ENCODE measurements around the gene PCSK6. TPM values are rescaled to one million over a fixed set of nuclear protein-coding genes. Genes with fewer than 3 reads are reported as not detected.

The PCSK6 gene
- total and polyA plus RNA-seq, 9 donors, result 3.8 to 26.0 (median 13.0) TPM

DNA sequence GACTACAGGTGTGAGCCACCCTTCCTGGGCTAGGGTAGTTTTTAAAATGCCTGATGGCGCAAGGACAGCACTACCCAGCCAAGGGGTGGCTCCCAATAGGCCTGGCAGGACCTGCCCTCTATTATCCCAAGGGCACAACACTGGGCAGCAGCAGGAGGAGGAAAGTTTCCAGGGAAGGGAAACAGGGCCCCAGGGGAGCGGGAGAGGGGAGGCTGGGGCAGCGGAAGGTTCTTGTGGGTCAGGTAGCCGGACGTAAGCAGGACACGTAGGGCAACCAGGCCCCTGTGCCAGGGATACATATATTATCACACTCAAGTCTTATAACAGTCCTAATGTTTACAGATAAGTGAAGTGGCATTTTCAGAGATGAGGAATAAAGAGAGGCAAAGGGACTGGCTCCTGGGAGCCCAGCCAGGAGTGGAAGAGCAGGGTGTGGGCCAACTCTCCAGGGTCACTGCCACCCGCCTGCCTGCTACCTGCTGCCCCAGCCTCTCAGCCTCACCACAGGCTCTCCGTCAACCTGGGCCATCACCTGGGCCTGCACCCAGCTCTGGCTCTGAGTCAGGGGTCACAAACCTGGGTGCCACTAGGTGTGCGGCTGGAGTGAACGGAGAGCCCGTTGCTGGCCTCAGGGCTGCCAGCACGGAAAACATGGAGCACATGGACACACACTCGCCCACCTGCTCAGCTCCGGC is 121.3 kb downstream of the PCSK6 start:
- TF ChIP-seq, protein P1, sequence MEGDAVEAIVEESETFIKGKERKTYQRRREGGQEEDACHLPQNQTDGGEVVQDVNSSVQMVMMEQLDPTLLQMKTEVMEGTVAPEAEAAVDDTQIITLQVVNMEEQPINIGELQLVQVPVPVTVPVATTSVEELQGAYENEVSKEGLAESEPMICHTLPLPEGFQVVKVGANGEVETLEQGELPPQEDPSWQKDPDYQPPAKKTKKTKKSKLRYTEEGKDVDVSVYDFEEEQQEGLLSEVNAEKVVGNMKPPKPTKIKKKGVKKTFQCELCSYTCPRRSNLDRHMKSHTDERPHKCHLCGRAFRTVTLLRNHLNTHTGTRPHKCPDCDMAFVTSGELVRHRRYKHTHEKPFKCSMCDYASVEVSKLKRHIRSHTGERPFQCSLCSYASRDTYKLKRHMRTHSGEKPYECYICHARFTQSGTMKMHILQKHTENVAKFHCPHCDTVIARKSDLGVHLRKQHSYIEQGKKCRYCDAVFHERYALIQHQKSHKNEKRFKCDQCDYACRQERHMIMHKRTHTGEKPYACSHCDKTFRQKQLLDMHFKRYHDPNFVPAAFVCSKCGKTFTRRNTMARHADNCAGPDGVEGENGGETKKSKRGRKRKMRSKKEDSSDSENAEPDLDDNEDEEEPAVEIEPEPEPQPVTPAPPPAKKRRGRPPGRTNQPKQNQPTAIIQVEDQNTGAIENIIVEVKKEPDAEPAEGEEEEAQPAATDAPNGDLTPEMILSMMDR (IDR thresholded peaks at IDR 0.05), result no peak
- no peak for TF ChIP-seq POLR2A (IDR thresholded peaks at IDR 0.05)

GRCh38 chr15:101366853-101367252 is 122.7 kb downstream of the PCSK6 start:
- H3K27me3 ChIP-seq, result no peaks in the 10 kb centered on the region
- intact Hi-C loops (cut with DNase I), result no loop called here
- TF ChIP-seq, protein P1 (IDR thresholded peaks at IDR 0.05), result no peak
- TF ChIP-seq EP300 (IDR thresholded peaks at IDR 0.05) (no peak), POLR2A (IDR thresholded peaks at IDR 0.05) (no peak)
- no peak for DNase-seq
- H3K4me3 ChIP-seq, result no peak overlapping the region
- H3K9me3 ChIP-seq, result no peaks in the 10 kb centered on the region
- H3K4me1 ChIP-seq (ENCODE audit: insufficient read depth), result no peaks in the 10 kb centered on the region
- H3K27ac ChIP-seq, result no peak overlapping the region
- whole genome bisulfite sequencing, 3 donors, result 44 to 48% (median 47%) methylated on average over 3 of the region's 3 CpGs
- H3K36me3 ChIP-seq, result no peaks in the 10 kb centered on the region

More for the DNA sequence above, 121.3 kb downstream of the PCSK6 start:
- no peak overlapping the region for H3K27ac ChIP-seq
- H3K4me3 ChIP-seq, result no peak overlapping the region
- H3K36me3 ChIP-seq, result no peaks in the 10 kb centered on the region
- H3K9me3 ChIP-seq, result no peaks in the 10 kb centered on the region
- H3K27me3 ChIP-seq, result no peaks in the 10 kb centered on the region
- DNase-seq, result no peak
- H3K4me1 ChIP-seq (ENCODE audit: insufficient read depth), result no peaks in the 10 kb centered on the region
- 94 to 95% (median 95%) methylated on average over 14 of the region's 14 CpGs for WGBS, 3 donors
- intact Hi-C loops (cut with DNase I), result no loop called here

- no peak for DNase-seq
- Histone ChIP-seq H3K4me1 (ENCODE audit: insufficient read depth) (no peaks in the 10 kb centered on the region), H3K27ac (no peak overlapping the region), H3K36me3 (no peaks in the 10 kb centered on the region), H3K4me3 (no peak overlapping the region), H3K9me3 (no peaks in the 10 kb centered on the region), H3K27me3 (no peaks in the 10 kb centered on the region)
- intact Hi-C loops (cut with DNase I), result no loop called here
- no peak for TF ChIP-seq EP300 (IDR thresholded peaks at IDR 0.05)
- TF ChIP-seq POLR2A (IDR thresholded peaks at IDR 0.05), result no peak
- TF ChIP-seq, protein P1 (IDR thresholded peaks at IDR 0.05), result no peak
- 90 to 93% (median 93%) methylated on average over 8 of the region's 8 CpGs for WGBS, 3 donors
Measured at GRCh38 chr15:101362986-101363566, 126.4 kb downstream of the PCSK6 start.

DNA sequence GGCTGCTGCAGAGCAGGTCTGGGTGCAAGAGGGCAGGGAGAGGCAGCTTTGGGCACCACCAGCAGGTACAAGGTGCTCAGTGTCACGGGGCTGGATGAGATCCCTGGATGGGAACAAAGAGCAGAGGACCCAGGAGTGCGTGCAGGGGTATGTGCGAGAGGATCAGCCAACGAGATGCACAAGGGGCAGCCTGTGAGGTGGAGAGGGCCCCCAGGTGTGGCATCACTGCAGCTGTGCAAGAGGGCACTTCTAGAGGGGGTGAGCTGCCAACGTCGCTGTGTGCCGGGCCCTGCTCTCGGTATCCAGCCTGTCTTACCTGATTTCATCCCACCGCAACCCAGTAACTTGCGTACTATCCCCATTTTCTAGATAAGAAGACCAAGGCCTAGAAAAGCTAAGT is 127.1 kb downstream of the PCSK6 start:
- Histone ChIP-seq H3K9me3 (no peaks in the 10 kb centered on the region), H3K4me3 (no peak overlapping the region), H3K27me3 (no peaks in the 10 kb centered on the region), H3K36me3 (no peaks in the 10 kb centered on the region), H3K4me1 (ENCODE audit: insufficient read depth) (no peaks in the 10 kb centered on the region), H3K27ac (no peak overlapping the region)
- WGBS, 3 donors, result 95 to 99% (median 97%) methylated on average over 10 of the region's 10 CpGs
- no peak for DNase-seq
- TF ChIP-seq POLR2A (IDR thresholded peaks at IDR 0.05) (no peak), EP300 (IDR thresholded peaks at IDR 0.05) (no peak)
- TF ChIP-seq, protein P1 (IDR thresholded peaks at IDR 0.05), result no peak
- intact Hi-C loops (cut with DNase I), result no loop called here
